HG03103 (cell line): Measurements from ENCODE around the gene AIG1.
"Not testable (repeated sequence)": the region's sequence is repeated elsewhere in the genome, so short reads cannot be mapped to it uniquely, and the experiment has no call there.

Experiments
- ATAC-seq: cut with Tn5 transposase; IDR thresholded peaks from one replicate; pipeline ENCODE4 v1.9.1; 2021; ENCODE audit warnings: low read depth; ENCODE audit not compliant: unreplicated experiment

Gene AIG1

GRCh38 chr6:143159001-143159400 lies 98.3 kb downstream of the AIG1 start:
- ATAC-seq = no peak

GRCh38 chr6:143160015-143160414 lies 99.3 kb downstream of the AIG1 start:
- ATAC-seq = no peak

- no peak for ATAC-seq
These were observed 99.9 kb downstream of the AIG1 start for GRCh38 chr6:143160439-143161220.

GRCh38 chr6:143163621-143164020 lies 102.9 kb downstream of the AIG1 start:
- ATAC-seq = no peak

GRCh38 chr6:143164565-143165105 lies 103.9 kb downstream of the AIG1 start:
- no peak for ATAC-seq

GRCh38 chr6:143165315-143165855 lies 104.7 kb downstream of the AIG1 start:
- no peak for ATAC-seq

GRCh38 chr6:143166247-143166695 lies 105.6 kb downstream of the AIG1 start:
- no peak for ATAC-seq

- no peak for ATAC-seq
These were observed 106.5 kb downstream of the AIG1 start for GRCh38 chr6:143167224-143167623.

- not testable (repeated sequence) for ATAC-seq
These were observed 107.7 kb downstream of the AIG1 start for GRCh38 chr6:143168396-143168816.

- ATAC-seq = no peak
These were observed 108.8 kb downstream of the AIG1 start for GRCh38 chr6:143169440-143169839.

GRCh38 chr6:143174516-143174915 lies 113.8 kb downstream of the AIG1 start:
- ATAC-seq = no peak

- ATAC-seq = no peak
These were observed 114.3 kb downstream of the AIG1 start for GRCh38 chr6:143174951-143175350.

GRCh38 chr6:143176090-143177021 lies 115.7 kb downstream of the AIG1 start:
- ATAC-seq = no peak

GRCh38 chr6:143177706-143178105 lies 117.0 kb downstream of the AIG1 start:
- ATAC-seq = no peak

- no peak for ATAC-seq
These were observed 118.4 kb downstream of the AIG1 start for GRCh38 chr6:143179096-143179495.

GRCh38 chr6:143179901-143180612 lies 119.4 kb downstream of the AIG1 start:
- no peak for ATAC-seq

GRCh38 chr6:143180826-143181225 lies 120.1 kb downstream of the AIG1 start:
- ATAC-seq = no peak

- ATAC-seq = no peak
These were observed 123.0 kb downstream of the AIG1 start for GRCh38 chr6:143183666-143184065.

- no peak for ATAC-seq
These were observed 124.6 kb downstream of the AIG1 start for GRCh38 chr6:143185288-143185687.

GRCh38 chr6:143187238-143187923 lies 126.7 kb downstream of the AIG1 start:
- no peak for ATAC-seq
